DOHH2 (cell line): ENCODE measurements around the gene COTL1.

Source experiments
- CTCF ChIP-seq: fragments of 200-600 bp; sonication (generic); IDR thresholded peaks from one replicate; pipeline ENCODE4 v1.5.1; 2014; ENCODE audit warnings: antibody characterized with exemption, mild to moderate bottlenecking, low read depth, low read length; ENCODE audit not compliant: poor library complexity, severe bottlenecking
- EZH2phosphoT487 ChIP-seq: fragments of 200-600 bp; sonication (generic); IDR thresholded peaks from 2 replicates; pipeline ENCODE4 v1.6.1; 2017; ENCODE audit warnings: borderline replicate concordance, mild to moderate bottlenecking, antibody characterized with exemption, low read length, moderate library complexity, mixed read lengths

- TF ChIP-seq CTCF, result no peak
- TF ChIP-seq EZH2phosphoT487, result no peak
Measured at GRCh38 chr16:84532855-84533486, 84.9 kb downstream of the COTL1 start.
